GM21447 (cell line): ENCODE results near the gene MARS1.

Experiments
- ATAC-seq: cut with Tn5 transposase; IDR thresholded peaks from one replicate; pipeline ENCODE4 v1.9.1; 2021; ENCODE audit not compliant: unreplicated experiment

MARS1 gene

DNA sequence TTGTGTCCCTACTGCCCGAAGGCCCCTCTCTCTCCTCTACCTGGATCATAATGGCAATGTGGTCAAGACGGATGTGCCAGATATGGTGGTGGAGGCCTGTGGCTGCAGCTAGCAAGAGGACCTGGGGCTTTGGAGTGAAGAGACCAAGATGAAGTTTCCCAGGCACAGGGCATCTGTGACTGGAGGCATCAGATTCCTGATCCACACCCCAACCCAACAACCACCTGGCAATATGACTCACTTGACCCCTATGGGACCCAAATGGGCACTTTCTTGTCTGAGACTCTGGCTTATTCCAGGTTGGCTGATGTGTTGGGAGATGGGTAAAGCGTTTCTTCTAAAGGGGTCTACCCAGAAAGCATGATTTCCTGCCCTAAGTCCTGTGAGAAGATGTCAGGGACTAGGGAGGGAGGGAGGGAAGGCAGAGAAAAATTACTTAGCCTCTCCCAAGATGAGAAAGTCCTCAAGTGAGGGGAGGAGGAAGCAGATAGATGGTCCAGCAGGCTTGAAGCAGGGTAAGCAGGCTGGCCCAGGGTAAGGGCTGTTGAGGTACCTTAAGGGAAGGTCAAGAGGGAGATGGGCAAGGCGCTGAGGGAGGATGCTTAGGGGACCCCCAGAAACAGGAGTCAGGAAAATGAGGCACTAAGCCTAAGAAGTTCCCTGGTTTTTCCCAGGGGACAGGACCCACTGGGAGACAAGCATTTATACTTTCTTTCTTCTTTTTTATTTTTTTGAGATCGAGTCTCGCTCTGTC lies 31.0 kb upstream of the MARS1 start:
- ATAC-seq: no peak

DNA sequence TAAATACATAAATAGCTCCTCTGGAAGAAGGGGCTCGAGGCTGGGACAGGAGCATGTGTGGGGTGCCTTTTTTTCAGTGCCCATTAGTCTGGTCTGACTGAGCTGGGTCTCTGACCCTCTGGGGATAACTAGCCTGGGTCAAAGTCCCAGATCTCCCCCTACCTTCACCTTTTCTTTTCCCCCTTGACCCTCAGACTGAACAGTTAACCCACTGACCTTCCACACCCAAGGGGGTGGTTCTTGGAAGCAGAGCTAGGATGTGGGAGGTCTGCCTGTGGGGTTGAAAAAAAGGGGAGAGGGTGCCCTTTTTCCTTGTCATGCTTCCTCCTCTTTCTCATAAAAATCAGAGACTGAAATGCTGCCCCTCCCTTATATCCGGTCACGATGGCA lies 29.2 kb upstream of the MARS1 start:
- ATAC-seq: no peak

DNA sequence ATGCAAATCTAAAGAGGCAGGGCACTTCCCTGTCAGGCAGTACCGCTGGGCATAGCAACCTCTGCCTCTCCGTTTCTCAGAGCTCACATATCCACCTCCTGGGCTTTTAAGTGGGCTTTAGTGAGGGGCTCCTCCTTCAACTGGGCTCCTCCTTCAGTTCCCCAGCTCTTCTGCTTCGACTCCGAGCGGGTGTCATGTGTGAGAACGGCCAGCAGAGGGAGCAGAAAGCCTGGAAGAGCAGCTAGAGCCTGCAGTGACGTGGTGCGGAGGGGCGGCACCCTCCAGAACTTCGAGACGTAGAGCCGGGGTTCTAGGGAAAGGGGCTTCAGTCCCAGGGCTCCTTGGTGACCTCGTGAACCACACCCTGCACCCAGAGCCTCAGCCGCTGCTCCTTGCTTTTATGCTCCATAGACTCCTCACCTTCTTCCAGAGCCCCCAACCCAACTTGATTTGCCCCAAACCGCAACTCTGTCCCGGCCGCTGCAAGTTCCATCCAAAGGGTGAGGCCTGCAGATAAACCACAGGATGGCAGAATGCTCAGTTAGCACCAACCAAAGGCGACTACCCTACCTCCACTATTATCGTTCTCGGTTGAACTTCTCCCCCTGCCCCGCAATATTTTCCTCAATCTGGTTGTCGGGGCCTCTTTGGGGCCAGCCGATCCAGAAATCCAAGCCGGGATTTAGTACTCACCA lies 28.7 kb upstream of the MARS1 start:
- peak; percentile 55 for ATAC-seq

DNA sequence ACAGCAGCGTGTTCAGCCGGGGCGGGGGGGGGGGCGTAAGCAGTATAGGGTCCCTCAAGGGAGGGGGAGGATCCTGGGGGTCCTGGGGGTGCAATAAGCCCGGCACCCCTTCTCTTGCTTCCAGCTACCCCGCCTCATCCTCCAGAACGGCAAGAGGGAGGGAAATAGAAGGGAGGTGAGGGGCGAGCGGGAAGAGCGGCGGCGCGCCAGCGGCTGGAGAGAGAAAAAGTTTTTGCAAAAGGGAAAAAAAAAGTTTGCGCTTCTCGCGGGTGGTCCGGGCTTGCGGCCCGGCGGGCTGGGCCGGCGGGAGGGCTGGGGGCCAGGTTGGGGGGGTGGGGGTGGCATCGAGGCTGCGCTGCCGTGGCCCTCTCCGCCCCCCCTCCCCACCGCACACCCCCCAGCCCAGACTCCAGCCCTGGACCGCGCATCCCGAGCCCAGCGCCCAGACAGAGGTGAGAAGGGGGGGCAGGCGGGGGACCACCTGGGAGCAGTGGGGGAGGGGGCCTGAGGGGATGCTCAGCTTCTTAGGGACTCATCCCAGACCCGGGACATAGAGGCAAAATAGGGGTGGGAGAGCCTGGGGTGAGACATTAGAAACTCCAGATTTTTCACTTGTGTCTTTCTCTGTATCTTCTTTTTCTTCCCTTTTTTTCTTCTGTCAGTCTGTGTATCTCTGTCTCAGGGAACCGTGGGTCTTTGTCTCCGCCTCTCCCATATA lies 28.0 kb upstream of the MARS1 start, which contains the start of gene GLI1:
Gene GLI1 (plus strand): TSS at position 36 of the 718 bp plus-strand sequence. CDS start 3,907 bp downstream, outside the sequence.
- ATAC-seq: no peak

DNA sequence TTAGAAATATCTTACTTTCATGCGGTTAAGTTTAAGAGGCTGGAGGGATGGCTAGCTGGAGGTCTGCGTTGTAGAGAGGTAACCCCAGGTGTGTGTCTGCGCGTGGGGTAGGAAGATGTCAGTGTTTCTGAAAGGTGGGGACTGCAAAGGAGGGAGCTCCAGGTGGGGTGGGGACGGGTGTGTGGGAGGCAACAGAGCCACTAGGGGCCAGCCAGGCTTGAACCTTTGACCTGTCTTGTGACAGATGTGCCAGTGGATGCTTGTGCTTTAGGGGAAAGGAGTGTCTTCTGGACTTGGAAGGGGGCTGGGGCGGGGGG lies 27.4 kb upstream of the MARS1 start:
- no peak for ATAC-seq

DNA sequence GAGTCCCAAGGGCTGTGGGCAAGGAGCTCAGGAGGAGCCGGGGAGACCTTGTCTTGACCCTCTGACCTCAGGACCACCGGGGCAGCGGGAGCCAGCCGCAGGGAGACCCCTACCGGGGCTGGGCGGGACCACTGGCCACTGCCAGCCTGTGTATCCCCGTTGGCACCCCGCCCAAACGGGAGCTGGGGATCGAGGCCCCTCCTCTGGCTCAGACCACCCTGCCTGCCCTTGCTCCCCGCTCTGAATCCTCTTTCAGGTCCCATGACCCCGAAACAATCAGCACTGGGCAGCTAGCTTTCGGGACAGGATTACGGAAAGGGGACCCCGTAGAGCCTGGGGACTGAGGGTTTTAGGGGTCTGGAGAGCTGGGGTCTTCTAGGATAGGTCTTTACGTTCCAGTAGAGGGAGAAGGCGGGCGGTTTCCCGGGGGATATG lies 27.0 kb upstream of the MARS1 start:
- no peak for ATAC-seq

DNA sequence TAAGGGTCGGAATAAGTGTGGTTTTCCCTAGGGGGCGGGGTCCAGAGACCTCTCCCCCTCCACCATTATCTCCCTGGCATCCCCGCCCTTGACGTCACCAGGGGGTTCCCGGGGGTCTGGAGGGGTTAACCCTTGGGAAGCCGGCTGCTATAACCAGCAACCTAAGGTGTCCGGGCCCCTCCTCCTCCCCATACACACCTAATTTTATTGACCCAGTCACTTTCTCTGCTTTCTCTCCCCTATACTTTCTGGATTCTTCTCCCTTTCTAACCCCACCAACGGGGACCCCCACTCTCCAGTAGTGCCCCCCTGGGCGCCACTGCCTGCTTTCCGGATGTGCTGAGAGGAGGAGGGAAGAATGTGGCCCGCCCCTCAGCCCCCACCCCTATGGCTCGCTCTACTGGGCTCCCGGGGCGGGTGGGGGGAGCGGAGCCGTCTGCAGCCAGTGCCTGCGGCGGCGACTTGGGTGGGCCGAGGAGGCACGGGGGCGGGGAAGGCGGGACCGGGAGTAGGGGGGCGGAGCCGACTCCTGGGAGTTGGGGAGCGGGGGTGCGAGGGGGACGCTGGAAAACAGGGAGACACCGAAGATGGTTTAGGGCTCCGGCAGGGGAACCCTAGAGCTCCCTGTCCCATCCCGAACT lies 26.5 kb upstream of the MARS1 start:
- ATAC-seq: no peak

DNA sequence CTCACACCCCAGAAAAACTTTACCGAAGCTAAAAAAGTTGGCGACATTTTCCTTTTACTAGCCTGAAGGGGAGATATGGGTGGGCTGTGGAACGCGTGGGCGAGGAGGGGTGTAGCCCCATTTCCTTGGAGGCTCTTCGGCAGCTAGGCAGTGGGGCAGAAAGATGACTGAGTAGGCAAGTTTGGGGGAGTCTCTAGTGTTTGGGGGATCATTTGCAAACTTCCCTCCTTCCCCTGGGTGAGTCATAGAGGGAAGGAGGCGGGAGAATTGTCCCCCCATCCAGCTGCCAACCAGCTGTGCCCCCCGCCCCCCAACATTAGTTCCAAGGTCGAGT lies 26.0 kb upstream of the MARS1 start:
- ATAC-seq: no peak

DNA sequence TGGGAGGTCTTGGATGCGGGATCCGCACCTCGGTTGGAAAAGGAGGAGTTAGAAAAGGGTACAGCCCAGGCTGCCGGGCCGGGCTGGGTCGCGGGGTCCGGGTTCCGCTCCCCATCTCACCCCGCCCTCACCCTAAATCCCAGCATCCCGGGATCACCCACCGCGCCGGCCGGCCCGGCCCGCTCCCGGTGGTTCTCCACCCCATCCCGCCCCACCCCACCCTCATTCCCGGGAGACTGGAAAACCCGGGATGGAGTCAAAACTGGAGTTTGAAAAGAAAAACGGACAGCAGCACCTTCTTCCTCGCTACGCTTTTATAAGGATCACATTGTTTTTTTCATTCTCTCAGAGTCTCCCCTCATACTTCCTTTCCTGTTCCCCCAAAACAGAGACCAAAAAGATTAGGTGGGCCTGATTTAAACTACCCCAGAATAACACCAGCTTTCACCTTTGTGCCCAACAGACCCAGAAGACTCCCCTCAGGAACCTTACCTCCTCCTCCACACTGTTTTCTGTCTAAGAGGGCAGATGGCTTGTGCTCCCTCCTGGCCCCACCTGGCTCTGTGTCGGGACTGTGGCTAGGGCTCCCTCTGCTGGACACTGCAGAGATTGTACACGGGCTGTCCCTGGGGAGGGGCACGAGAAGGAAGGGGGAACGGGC lies 25.5 kb upstream of the MARS1 start:
- peak; percentile 64 for ATAC-seq

DNA sequence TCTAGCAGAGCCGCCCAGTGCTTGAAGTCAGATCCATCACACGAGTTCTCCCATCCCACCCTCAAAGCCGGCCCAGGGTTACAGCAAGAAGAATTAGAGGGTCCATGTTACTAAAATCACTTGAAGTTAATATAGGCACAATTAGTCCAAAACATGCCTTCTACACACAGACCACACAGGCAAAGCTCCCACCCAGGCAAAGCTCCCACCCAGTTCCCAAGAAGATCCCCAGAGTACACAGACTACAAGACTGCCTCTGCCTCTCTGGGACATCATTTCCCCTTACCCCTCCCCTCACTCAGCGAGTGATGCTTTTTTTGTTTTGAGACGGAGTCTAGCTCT lies 25.0 kb upstream of the MARS1 start:
- no peak for ATAC-seq

DNA sequence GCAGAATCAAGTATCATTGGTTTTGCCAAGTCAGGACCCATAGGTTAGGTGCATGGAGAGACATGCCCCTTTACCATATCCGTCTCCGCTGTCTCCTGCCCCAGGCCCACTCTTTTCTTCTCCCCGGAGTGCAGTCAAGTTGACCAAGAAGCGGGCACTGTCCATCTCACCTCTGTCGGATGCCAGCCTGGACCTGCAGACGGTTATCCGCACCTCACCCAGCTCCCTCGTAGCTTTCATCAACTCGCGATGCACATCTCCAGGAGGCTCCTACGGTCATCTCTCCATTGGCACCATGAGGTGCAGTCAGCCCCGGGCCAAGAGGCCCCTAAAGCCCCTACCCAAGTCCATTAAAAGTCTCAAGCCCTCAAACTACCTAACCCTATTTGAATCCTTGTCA lies 23.3 kb upstream of the MARS1 start:
- ATAC-seq: no peak

DNA sequence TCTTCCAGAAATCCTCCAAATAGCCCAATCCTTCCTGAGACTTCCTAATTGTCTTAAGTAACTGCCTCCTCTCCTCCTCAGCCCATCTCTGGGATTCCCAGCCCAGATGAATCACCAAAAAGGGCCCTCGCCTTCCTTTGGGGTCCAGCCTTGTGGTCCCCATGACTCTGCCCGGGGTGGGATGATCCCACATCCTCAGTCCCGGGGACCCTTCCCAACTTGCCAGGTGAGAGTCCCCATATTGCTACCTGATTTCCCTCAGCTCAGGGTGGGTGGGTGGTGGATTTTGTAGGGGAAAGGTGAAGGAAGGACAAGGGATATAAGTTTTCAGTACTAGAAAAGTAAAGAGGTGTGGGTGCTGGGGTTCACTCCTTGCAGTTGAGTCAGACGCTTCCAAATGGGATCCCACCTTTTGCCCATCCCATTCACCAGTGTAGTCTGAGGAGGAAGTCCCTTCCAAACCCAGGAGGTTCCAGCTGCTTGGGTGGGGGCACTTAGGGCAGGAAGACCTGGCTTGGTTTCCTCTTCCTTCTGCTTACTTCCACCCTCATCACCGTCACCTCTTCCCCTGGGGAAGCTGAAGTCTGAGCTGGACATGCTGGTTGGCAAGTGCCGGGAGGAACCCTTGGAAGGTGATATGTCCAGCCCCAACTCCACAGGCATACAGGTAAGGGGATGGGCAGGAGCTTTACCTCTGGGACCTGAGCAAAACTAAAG lies 22.7 kb upstream of the MARS1 start:
- no peak for ATAC-seq

DNA sequence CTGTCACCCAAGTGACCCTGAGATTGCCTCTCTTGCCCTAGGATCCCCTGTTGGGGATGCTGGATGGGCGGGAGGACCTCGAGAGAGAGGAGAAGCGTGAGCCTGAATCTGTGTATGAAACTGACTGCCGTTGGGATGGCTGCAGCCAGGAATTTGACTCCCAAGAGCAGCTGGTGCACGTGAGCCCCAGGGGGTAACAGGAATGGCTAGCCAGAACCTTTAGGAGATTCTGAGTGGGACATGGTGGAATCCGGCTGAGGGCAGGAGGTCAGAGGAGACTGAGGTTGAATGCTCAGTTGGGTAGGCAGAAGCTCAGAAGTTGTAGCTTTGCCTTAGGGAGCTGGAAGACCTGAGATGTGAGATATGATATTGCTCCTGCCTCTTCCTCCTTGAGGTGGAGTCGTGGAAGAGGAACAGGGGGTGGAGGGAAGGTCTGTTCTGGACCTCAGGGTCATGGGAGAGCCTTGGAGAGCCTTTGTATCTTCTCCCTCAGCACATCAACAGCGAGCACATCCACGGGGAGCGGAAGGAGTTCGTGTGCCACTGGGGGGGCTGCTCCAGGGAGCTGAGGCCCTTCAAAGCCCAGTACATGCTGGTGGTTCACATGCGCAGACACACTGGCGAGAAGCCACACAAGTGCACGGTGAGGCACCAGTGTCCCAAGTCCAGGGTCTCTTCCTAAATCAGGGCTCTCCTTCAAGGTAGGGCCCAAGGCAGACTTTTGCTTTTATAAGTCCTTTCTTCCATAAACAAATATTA lies 21.9 kb upstream of the MARS1 start:
- ATAC-seq: no peak

DNA sequence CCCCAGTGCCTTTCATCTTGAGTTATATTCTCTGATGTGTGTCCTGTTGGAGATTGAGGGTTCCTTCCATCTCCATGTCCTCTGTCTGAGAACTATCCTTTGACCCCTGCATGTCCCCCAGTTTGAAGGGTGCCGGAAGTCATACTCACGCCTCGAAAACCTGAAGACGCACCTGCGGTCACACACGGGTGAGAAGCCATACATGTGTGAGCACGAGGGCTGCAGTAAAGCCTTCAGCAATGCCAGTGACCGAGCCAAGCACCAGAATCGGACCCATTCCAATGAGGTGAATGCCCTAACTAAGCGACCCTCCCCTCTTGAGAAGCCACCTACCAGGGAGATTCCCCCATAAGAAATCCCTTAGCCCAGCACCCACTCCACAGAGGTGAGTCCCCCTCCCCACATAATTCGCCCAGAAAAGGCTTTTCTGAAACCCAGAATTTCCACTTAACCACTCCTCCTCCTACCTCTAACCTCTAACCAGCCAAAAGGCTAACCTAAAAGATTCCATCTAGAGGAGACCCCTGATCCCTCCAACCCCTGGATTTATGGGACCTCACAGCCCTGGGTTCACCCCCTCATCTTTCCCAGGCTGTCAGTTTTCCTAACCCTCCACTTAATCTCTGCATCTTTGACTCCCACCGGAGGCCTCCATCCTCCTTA lies 20.5 kb upstream of the MARS1 start:
- ATAC-seq: no peak

DNA sequence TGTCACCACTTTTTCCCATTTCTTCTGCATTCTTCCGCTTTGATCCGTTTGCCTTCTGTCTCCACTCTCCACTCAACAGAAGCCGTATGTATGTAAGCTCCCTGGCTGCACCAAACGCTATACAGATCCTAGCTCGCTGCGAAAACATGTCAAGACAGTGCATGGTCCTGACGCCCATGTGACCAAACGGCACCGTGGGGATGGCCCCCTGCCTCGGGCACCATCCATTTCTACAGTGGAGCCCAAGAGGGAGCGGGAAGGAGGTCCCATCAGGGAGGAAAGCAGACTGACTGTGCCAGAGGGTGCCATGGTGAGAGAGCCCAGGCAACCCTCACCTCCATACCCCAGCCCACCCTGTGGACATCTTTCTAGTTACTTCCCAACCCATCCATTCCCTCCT lies 20.0 kb upstream of the MARS1 start:
- ATAC-seq: no peak

DNA sequence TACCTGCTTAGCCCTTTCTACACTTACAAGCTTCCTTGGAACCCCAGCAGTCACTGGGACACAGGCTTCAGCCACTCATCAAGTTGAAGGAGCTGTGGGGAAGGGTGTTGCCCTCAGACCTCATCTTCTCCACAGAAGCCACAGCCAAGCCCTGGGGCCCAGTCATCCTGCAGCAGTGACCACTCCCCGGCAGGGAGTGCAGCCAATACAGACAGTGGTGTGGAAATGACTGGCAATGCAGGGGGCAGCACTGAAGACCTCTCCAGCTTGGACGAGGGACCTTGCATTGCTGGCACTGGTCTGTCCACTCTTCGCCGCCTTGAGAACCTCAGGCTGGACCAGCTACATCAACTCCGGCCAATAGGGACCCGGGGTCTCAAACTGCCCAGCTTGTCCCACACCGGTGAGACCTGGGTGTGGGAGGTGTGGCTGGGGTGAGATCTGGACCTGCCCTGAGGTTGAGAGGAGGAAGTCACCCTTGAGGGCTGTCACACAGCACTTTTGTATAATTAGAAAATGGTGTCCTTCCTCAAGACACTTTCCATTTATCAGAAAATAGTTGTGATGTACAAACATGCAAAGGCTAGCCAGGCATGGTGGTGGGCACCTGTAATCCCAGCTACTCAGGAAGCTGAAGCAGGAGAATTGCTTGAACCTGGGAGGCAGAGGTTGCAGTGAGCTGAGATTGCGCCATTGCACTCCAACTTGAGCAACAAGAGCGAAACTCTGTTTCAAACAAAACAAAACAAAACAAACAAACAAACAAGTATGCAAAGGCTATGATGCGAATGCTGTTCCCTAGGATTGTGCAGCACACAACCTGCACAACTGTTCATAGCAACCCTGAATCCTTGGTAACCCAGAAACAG lies 18.3 kb upstream of the MARS1 start:
- ATAC-seq: no peak

DNA sequence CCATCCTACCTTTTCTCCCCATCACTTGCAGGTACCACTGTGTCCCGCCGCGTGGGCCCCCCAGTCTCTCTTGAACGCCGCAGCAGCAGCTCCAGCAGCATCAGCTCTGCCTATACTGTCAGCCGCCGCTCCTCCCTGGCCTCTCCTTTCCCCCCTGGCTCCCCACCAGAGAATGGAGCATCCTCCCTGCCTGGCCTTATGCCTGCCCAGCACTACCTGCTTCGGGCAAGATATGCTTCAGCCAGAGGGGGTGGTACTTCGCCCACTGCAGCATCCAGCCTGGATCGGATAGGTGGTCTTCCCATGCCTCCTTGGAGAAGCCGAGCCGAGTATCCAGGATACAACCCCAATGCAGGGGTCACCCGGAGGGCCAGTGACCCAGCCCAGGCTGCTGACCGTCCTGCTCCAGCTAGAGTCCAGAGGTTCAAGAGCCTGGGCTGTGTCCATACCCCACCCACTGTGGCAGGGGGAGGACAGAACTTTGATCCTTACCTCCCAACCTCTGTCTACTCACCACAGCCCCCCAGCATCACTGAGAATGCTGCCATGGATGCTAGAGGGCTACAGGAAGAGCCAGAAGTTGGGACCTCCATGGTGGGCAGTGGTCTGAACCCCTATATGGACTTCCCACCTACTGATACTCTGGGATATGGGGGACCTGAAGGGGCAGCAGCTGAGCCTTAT lies 17.4 kb upstream of the MARS1 start:
- no peak for ATAC-seq
